T1000 (cell line): ENCODE data around the gene POLE3.
"Not testable (repeated sequence)": the region's sequence is repeated elsewhere in the genome, so short reads cannot be mapped to it uniquely, and the experiment has no call there.

Experiments used
- DNase-seq: peaks from one replicate; lab custom pipeline; 2025; ENCODE audit warnings: mixed read lengths; lab: John Stamatoyannopoulos, UW

Gene POLE3

DNA sequence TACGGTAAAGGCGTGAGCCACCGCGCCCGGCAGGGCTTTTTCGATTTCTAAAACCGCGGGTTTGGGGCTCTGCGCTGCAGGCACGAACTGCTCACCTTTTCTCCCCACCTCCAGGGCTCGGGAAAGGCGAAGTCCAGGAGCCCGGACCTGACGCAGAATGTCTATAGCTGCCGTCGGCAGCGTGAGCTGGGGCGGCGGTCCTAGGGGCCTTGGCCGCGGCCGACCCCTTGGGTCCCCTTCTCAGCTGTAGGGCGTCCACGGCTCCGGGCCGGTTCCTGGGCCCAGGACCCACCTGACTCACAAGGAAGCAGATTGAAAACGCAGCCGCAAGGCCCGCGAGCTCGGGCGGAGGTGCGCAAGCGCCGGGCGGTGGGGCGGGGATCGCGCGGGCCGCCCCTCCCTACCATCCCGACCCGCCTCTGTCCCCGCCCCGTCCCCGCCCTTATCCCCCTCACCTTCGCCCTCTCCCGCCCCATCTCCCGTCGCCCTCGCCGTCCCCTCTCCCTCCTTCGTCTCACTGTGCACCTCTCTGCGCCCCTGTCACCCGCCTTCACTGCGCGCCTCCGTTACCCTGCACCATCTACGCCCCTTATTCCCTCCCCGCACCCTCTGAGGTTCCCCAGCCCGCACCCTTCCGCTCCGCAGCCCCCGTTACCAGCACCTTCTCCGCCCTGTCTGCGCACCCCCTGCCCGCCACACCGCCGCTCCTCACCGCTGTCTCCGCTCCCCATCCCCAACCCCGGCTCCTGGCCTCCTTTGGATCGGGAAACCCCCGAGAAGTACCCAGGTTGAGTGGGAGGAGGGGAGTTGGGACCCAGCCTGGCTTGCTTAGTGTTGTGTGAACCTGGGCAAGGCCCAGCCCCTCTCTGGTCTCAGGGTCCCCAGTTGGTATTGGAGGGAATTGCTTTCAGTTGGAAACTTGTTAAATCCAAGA, 33.6 kb downstream of the POLE3 start, which contains the start of gene HDHD3:
HDHD3 (minus strand) TSS at position 353 of the 934 bp plus-strand sequence. CDS start 2,632 bp downstream, outside the sequence.
- DNase-seq = peak; percentile 56

DNA sequence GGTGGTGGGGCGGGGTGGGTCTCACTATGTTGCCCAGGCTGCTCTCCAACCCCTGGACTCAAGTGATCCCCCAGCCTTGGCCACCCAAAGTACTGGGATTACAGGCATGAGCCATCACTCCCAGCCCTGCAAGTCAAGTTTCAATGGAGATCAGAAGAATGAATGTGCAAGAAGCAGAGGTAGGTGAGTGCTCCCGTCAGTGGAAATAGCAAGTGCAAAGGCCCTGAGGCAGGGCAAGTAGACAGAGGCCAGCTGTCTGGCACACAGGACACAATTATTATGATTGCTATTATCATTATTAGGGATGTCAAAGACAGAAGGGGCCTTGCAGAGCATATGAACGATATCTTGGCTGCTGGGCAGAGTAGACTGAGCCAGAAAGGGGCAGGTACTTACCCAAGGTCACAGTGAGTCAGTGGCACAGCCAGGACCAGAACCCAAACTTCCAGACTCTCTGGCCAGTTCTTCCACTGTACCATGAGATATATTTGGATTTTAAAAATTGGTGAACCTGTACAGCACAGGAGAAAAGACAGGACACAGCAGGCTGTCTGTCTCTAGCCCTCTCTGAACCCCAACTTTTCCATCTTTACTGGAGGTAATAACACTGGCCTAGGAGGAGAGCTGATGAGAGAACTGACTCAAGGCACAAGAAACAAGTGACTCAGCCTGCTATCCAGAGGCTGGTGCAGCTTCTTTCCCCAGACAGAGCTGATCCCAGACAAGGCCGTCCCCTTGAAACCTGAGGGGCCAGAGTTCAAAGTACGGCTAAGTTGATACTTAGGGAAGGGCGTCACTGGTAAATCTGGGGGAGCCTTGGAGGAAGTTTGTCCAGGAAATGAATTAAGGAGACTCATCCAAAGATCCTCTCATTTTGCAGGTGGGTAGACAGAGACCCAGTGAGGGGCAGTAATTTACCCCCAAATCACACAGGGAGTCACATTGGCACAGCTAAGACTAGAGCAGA, 35.1 kb downstream of the POLE3 start:
- no peak for DNase-seq

DNA sequence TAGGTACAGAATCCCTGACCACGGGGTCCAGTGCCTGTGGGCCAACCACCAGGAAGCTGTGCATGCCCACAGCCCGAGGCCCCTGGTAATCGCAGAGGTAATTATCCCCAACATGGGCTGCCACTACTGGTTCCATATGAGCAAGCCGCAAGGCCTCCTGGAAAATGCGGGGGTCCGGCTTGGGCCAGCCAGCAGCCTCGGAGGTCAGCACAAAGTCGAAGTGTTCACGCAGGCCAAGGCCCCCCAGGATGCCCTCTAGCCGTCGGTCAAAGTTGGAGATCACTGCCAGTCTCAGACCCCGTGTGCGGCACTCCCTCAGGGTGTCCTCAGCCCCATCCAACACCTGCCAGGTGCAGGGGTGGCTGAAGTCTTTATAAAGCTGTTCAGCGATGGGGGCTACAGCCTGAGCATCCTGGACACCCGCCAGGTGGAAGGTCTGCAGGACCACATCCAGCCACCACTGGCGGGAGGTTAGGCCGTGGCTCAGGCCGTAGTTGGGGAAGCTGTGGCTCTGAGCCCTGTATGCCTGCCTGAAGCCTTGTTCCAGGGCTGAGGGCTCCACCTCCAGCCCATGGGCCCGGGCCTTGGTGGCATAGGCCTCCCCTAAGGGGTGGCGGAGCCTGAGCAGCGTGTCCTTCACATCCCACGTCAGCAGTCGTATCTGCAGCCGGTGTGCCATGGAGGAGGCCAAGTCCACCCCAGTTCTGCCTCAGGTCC, 36.6 kb downstream of the POLE3 start:
- no peak for DNase-seq

DNA sequence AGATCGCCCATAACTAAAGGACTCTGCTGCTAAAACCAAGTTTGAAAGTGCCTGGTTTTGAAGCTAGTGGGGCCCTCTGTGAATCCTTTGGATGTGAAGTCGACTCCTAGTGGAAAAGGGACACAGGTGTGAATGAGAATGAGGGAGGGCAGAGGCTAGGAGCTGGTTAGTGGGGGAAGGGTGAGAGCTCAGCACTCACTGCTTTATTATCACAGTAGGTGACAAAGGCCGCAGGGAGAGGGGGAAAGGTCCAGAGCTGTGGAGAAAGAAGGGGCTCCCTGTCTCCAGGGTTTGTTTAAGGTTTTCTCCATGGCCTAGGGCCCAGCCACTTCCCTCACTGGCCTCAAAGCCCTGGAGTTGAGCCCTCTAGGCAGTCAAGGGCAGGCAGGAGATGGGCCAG, 37.2 kb downstream of the POLE3 start:
- DNase-seq = no peak

DNA sequence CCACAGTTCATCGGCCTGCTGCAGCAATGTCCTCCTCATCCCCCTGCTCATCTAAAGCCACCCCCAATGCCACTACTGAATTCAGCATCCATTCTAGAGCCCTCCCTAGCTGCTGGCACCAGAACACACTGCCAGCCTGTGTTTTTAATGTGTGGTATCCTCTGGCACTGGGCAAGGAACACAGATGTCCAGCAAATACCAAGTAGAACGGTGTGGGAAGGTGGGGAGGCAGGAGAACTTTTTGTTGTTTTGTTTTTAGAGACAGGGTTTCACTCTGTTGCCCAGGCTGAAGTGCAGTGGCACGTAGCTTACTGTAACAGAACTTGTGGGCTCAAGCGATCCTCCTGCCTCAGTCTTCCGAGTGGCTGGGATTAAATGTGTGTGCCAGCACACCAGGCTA, 38.4 kb downstream of the POLE3 start:
- DNase-seq = no peak

DNA sequence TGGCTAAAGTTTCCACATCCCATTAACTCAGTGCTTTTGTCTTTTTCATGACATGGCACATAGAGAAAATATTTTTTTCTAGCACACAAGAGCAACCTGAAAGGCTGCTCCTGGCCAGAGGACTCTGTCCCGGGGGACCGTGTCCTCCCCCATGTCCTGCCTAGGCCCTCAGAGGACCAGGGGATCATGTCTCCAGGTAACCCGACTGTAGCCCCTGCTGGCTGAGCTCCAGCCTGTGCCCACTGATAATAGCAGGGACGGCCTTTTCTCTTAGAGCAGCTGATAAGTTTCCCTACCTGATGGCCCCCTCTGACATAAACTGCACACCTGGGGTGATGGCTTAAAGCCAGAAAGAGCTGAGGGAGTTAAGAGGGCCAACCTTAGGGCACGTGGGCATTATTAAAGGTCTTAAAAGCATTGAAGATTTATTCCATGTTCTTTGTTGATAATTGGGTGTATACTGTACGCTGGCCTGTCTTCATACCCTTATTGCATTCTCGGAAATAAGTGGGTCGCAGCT, 39.6 kb downstream of the POLE3 start:
- no peak for DNase-seq

DNA sequence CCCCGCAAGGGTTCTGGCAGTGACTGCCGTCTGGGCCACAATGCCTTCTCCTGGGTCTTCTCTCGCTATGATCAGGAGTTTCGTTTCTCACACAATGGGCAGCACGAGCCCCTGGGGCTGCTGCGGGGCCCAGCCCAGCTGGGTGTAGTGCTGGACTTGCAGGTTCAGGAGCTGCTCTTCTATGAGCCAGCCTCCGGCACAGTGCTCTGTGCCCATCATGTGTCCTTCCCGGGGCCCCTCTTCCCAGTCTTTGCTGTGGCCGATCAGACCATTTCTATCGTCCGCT, 40.7 kb downstream of the POLE3 start:
- no peak for DNase-seq

DNA sequence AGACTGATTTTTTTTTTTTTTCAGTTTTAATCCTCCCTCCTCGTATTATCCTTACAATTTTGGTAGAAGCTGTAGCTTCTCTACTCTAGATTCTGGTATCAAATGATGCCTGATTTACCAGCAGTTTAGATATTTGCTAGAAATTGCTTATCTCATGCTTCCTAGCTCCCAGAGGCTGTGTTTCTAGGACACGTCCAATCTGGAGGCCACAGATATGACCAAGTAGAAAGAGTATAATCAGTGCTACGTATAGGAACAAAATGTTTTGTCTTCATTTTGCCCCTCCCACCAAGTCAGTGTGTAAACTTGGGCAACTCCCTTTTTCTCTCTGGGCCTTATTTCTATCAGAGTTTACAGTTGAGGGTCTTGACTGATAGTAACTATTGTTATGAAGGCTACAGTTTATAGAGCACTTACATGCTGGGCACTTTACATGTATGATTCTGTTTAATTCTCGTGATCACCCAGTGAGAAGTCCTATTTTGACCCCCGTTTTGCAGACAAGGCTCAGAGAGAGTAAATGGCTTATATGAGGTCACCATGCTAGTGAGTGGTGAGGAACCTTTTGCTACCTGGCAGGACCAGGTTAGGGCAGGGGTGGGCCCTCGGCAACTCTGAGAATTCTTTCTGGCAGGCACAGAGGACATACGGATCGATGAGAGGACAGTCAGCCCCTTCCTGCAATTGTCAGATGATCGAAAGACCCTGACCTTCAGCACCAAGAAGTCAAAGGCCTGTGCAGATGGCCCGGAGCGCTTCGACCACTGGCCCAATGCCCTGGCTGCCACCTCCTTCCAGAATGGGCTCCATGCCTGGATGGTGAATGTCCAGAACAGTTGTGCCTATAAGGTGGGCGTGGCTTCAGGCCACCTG, 41.3 kb downstream of the POLE3 start:
- DNase-seq = no peak

DNA sequence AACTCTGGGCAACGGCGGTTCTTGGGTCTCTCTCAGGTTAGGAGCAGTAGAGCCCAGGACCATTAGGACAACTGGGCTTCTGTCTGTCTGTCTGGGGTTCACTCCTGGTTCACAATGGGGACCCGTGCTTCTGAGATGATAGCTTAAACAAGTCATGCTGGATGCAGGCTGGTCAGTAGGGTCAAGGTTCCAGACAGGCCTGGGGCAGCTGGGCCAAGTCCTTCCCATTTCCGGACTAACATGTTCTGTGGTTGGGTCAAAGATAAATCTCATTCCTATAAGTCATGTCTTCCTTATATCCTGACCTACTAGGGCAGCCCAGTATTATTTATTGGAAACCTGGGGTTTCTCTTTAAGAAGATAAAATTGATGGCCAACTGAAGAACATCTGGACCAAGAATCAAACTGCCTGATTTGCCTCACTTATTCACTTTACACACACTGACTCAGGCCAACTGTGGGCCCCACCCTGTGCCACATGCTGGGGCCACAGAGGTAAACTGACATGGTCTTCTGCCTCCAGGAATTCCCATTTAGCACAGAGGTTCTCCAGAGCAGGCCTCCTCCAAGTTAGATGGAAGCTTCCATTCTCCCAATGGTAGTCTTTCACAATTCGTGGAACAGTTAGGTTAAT, 42.0 kb downstream of the POLE3 start:
- no peak for DNase-seq

DNA sequence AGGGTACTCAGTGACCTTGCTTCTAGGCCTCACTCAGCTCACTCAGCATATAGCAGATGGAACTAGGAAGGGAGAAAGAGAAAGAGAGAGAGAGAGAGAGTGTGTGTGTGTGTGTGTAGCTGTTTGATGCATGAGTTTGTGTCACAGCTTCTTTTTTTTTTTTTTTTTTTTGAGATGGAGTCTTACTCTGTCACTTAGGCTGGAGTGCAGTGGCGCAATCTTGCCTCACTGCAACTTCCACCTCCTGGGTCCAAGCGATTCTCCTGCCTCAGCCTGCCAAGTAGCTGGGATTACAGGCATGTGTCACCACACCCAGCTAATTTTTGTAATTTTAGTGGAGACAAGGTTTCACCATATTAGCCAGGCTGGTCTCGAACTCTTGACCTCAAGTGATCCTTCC, 44.8 kb downstream of the POLE3 start:
- not testable (repeated sequence) for DNase-seq

DNA sequence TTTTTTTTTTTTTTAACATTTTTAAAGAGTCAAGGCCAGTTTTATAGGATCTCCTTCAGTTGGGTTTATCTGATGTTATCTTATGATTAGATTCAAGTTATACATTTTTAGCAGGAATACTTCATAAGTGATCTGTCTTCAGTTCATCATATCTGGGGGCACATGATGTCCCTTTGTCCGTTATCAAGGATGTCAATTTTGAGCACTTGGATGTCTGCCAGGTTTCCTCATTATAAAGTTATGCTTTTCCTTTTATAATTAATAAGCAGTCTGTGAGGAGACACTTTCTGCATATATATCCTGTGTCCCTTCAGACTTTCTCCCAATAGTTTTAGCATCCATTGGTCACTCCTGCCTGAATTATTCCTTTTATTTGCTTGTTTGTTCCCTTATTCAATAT, 45.5 kb downstream of the POLE3 start:
- no peak for DNase-seq

DNA sequence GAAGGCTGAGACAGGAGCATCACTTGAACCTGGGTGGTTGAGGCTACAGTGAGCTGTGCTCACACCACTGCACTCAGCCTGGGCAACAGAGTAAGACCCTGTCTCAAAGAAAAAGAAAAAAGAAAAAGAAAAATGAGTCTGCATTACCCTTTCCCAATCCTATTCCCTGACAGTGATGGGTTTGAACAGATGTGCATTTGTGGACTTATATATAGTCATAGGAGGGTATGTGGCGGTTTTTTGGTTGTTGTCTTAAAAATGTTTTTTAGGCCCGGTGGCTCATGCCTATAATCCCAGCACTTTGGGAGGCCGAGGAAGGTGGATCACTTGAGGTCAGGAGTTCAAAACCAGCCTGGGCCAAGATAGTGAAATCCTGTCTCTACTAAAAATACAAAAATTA, 47.1 kb downstream of the POLE3 start:
- no peak for DNase-seq

DNA sequence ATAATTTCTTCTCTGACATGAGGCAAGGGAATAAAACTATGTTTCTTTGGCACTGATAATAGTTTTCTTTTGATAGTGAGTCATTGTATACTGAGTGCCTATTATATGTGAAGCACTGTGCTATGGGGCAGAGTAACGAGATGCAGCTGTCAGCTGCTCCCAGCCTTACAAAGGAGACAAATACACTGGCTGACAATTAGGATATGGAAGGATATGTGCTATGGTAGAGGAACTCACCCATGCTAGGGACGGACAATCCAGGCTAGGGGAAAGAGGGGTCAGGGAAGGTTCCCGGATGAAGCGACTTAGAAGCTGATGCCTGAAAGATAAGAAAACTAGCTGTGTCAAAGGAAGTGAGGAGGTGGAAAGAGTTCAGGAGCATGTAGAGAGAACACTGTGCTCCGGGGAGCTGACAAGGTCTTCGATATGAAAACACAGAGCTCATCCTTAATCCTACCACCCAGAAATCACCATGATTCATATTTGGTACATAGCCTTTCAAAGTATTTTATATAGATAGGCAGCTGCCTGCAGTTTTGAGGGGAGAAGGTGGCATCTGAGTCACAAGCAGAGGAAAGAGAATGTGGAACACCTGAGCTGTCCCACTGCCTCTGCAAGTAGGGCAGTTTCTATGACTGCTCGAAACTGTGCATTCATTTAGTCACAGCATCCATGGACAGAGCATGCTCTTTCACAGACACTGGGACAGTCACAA, 49.0 kb downstream of the POLE3 start:
- DNase-seq = no peak

DNA sequence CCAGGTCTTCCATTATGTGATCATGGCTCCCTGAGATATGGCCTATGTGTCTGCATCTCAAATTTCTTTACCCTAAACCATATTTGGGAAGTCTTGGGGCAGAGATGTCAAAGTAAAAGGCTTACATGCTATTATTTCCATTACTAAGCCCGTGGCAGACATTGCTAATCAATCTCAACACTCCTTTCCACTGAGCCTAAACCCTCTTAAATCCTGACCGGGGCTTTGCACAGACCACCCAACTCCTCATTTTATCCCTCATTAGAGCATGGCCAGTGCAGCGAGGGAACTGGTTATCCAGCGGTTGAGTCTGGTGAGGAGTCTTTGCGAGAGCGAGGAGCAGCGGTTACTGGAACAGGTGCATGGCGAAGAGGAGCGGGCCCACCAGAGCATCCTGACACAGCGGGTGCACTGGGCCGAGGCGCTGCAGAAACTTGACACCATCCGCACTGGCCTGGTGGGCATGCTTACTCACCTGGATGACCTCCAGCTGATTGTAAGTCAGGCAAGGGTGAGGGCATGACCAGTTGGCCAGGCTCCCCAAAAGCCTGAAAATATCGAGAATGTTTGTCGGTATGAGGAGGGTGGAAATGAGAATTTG, 50.1 kb downstream of the POLE3 start:
- DNase-seq = no peak

DNA sequence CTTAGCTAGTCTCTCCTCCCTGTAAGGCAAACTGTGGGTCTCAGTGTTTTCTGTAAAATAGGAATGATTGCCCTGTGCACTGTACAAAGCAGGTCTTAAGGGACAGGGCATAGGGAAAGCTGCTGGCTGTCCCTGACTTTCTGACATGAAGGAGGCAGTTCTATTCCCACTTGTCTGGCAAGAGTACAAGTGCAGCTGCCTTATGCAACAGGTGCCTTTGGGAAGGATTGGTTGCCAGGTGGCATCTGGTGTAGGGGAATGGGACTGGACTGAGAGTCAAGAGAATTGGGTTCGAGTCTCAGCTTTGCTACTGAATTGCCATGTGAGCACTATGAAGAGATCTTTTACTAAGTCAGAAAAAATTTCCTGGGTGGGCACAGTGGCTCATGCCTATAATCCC, 51.1 kb downstream of the POLE3 start:
- DNase-seq = no peak
